GM10266 (cell line): ENCODE results near the gene GOLIM4.

Experiments used
- DNase-seq: peaks from one replicate; pipeline ENCODE4 v3.0.0; 2012; ENCODE audit errors: extremely low spot score
- TF ChIP-seq, protein P1 (sequence below): IDR thresholded peaks from 2 replicates; pipeline ENCODE4 v1.5.1; 2012; ENCODE audit warnings: mild to moderate bottlenecking, low read depth; ENCODE audit not compliant: control insufficient read depth, insufficient read depth; ENCODE audit errors: missing control alignments

GOLIM4 gene

DNA sequence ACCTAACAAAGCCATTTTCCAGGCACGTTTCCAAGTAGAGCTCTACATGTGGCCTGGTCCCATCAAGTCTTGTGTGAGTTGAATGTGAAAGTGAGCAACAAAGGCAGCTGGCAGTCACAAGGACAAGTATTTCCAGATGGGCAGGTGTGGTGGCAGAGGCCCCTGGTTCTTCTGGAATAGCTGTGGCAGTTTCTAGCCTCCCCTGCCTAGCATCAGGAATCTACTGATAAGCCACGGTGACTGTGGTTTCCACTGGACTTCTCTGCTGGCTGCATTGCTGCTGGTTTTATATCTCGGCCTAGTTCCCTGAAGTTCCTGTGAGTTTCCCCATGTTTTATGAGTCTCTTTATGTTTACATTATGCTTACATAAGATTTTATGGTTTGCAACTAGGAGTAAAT lies 117.7 kb downstream of the GOLIM4 start:
- no peak for DNase-seq
- TF ChIP-seq, protein P1, sequence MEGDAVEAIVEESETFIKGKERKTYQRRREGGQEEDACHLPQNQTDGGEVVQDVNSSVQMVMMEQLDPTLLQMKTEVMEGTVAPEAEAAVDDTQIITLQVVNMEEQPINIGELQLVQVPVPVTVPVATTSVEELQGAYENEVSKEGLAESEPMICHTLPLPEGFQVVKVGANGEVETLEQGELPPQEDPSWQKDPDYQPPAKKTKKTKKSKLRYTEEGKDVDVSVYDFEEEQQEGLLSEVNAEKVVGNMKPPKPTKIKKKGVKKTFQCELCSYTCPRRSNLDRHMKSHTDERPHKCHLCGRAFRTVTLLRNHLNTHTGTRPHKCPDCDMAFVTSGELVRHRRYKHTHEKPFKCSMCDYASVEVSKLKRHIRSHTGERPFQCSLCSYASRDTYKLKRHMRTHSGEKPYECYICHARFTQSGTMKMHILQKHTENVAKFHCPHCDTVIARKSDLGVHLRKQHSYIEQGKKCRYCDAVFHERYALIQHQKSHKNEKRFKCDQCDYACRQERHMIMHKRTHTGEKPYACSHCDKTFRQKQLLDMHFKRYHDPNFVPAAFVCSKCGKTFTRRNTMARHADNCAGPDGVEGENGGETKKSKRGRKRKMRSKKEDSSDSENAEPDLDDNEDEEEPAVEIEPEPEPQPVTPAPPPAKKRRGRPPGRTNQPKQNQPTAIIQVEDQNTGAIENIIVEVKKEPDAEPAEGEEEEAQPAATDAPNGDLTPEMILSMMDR = no peak

DNA sequence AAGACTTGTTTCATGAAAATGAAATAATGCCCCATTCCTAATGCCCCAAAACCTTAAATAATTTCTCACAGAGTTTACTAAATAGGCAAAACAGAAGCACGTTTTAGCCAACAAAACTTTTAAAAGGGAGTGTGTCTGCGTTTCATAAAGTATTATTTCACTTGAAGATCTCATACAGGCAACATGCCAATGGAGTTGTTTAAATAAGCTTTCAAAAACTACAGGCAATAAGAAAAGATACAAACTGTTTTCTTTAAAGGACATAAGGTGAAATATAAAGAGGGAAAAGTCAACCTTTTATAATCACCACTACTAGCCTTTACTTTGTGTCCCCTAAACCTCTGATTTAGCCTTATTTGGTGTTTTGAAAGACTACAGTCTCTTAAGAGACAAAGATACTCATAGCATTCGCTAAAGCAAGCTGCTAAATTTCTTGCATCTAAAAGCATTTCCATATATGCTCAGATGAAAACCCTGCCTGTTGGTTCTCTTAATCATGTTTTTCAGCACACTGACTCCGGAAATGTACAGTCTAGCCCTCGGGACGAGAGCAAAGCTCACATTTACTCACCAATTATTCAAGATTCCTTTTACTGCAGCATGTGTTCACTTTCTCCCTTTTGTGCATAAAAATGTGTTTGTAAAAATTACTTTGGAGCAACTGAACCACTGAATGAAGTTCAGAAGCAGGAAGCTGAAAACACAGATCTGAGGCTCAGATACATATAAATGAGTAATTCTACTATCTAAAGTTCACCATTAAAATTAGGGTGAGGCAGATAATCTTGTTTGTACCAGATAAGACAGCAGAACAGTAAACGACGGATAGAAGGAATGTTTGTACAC lies 119.0 kb downstream of the GOLIM4 start:
- DNase-seq = no peak
- TF ChIP-seq, protein P1 = no peak

- TF ChIP-seq, protein P1 = no peak
- DNase-seq = no peak
Observed at GRCh38 chr3:167973901-167974300, 121.8 kb downstream of the GOLIM4 start.

- no peak for DNase-seq
- TF ChIP-seq, protein P1 = no peak
Observed at GRCh38 chr3:167973046-167973445, 122.7 kb downstream of the GOLIM4 start.

DNA sequence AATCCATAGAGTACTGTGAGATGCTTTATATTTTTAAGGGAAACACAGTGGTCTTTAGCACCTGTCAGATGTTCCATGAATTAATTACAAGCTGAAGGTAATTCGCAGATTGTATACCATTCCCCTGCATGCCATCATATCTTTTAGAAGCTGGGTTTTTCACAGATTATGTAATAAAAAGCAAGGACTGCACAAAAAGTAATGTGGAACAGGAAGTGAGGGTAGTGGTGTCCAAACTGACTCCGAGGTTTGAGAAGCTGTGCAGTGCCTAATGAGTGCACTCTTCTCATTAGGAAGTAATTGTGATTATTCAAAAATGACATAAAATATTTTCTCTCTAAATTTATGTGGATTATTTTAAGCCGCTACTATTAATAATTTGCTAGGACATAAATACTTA lies 123.2 kb downstream of the GOLIM4 start:
- no peak for DNase-seq
- TF ChIP-seq, protein P1 = no peak

DNA sequence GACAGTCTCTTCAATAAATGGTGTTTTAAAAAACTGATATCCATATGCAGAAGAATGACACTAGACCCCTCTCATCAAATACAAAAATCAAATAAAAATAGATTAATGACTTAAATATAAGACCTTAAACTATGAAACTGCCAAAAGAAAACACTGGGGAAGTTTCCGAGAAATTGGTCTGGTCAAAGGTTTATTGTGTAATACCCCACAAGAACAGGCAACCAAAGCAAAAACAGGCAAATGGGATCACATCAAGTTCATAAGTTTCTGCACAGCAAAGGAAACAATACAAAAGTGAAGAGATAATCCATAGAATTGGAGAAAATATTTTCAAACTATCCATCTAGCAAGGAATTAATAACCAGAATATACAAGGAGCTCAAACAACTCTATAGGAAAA lies 126.2 kb downstream of the GOLIM4 start:
- TF ChIP-seq, protein P1 = no peak
- DNase-seq = no peak

DNA sequence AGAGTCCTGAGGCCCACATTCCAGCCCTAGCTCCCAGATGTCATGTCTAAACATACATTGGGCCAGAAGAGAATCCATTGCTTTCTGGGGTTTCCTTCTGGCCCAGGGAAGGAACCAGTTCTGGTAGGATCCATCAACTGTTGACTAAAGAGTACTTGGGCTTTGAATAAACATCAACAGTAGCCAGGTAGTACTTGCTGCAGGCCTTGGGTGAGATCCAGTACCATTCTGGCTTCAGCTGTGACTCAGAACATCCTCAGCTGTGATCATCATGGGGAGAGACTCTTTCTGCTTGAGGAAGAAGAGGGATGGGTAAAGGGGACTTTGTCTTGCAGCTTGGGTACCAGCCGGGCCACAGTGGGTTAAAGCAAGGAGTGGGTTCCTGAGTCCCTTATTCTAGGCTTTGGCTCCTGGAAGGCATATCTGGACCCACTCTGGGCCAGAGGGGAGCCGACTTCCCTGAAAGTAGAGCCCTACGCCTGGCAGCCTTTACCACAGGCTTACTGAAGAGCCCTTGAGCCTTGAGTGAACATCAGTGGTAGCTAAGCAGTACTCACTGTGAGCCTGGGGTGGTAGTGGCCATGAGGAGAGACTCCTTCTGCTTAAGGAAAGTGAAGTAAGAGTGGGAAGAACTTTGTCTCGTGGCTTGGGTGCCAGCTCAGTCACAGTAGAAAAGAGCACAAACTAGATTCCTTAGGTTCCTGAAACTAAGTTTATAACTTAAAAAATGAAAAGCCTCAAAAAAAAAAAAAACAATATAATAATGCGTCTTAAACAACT lies 128.3 kb downstream of the GOLIM4 start:
- no peak for DNase-seq
- TF ChIP-seq, protein P1 = no peak
